ENCODE results near the gene MAP3K3.

MAP3K3 gene

GRCh38 chr17:63676584-63676983 lies 54.4 kb downstream of the MAP3K3 start:
- no peaks in the 10 kb centered on the region for H3K27me3 ChIP-seq (ENCODE audit: control insufficient read depth, insufficient read depth, low read length)
- no peaks in the 10 kb centered on the region for H3K9me3 ChIP-seq (ENCODE audit: control insufficient read depth, insufficient read depth, low read length)
- WGBS (ENCODE audit: insufficient coverage, insufficient read length), result no CpG with 5 or more reads among the region's 3 CpGs
- H3K27ac ChIP-seq (ENCODE audit: low read length), result no peak overlapping the region
- peaks cover 4% of the 10 kb centered on the region; the same call in 1 of the 2 replicates for H3K4me1 ChIP-seq (ENCODE audit: control insufficient read depth, insufficient read depth, low read length)
- no peak for DNase-seq (ENCODE audit: low read depth, low spot score)
- H3K4me3 ChIP-seq (ENCODE audit: low read length), result no peak overlapping the region
- no peaks in the 10 kb centered on the region for H3K36me3 ChIP-seq (ENCODE audit: control insufficient read depth, insufficient read depth, low read length)

- WGBS (ENCODE audit: insufficient coverage, insufficient read length), result no CpG with 5 or more reads among the region's 5 CpGs
- Histone ChIP-seq H3K27me3 (ENCODE audit: control insufficient read depth, insufficient read depth, low read length) (no peaks in the 10 kb centered on the region), H3K4me1 (ENCODE audit: control insufficient read depth, insufficient read depth, low read length) (peaks cover 4% of the 10 kb centered on the region; the same call in 1 of the 2 replicates), H3K36me3 (ENCODE audit: control insufficient read depth, insufficient read depth, low read length) (no peaks in the 10 kb centered on the region), H3K27ac (ENCODE audit: low read length) (no peak overlapping the region), H3K9me3 (ENCODE audit: control insufficient read depth, insufficient read depth, low read length) (no peaks in the 10 kb centered on the region), H3K4me3 (ENCODE audit: low read length) (no peak overlapping the region)
- DNase-seq (ENCODE audit: low read depth, low spot score), result no peak
Measured at GRCh38 chr17:63679214-63679613, 57.0 kb downstream of the MAP3K3 start.

- no peak for DNase-seq (ENCODE audit: low read depth, low spot score)
- H3K4me1 ChIP-seq (ENCODE audit: control insufficient read depth, insufficient read depth, low read length), result no peaks in the 10 kb centered on the region; the same call in 1 of the 2 replicates
- H3K36me3 ChIP-seq (ENCODE audit: control insufficient read depth, insufficient read depth, low read length), result no peaks in the 10 kb centered on the region
- H3K27me3 ChIP-seq (ENCODE audit: control insufficient read depth, insufficient read depth, low read length), result no peaks in the 10 kb centered on the region
- no peak overlapping the region for H3K4me3 ChIP-seq (ENCODE audit: low read length)
- no peaks in the 10 kb centered on the region for H3K9me3 ChIP-seq (ENCODE audit: control insufficient read depth, insufficient read depth, low read length)
- WGBS (ENCODE audit: insufficient coverage, insufficient read length), result no CpG with 5 or more reads among the region's 1 CpG
- no peak overlapping the region for H3K27ac ChIP-seq (ENCODE audit: low read length)
Measured at GRCh38 chr17:63680700-63681099, 58.5 kb downstream of the MAP3K3 start.

- Histone ChIP-seq H3K27ac (ENCODE audit: low read length) (no peak overlapping the region), H3K27me3 (ENCODE audit: control insufficient read depth, insufficient read depth, low read length) (no peaks in the 10 kb centered on the region), H3K4me1 (ENCODE audit: control insufficient read depth, insufficient read depth, low read length) (no peaks in the 10 kb centered on the region), H3K9me3 (ENCODE audit: control insufficient read depth, insufficient read depth, low read length) (no peaks in the 10 kb centered on the region), H3K4me3 (ENCODE audit: low read length) (no peak overlapping the region), H3K36me3 (ENCODE audit: control insufficient read depth, insufficient read depth, low read length) (no peaks in the 10 kb centered on the region)
- DNase-seq (ENCODE audit: low read depth, low spot score), result no peak
- no CpG with 5 or more reads among the region's 8 CpGs for WGBS (ENCODE audit: insufficient coverage, insufficient read length)
Measured at GRCh38 chr17:63681530-63681929, 59.3 kb downstream of the MAP3K3 start.

GRCh38 chr17:63682441-63682840 lies 60.2 kb downstream of the MAP3K3 start:
- Histone ChIP-seq H3K4me3 (ENCODE audit: low read length) (no peak overlapping the region), H3K27ac (ENCODE audit: low read length) (no peak overlapping the region), H3K4me1 (ENCODE audit: control insufficient read depth, insufficient read depth, low read length) (no peaks in the 10 kb centered on the region), H3K9me3 (ENCODE audit: control insufficient read depth, insufficient read depth, low read length) (no peaks in the 10 kb centered on the region), H3K27me3 (ENCODE audit: control insufficient read depth, insufficient read depth, low read length) (no peaks in the 10 kb centered on the region), H3K36me3 (ENCODE audit: control insufficient read depth, insufficient read depth, low read length) (no peaks in the 10 kb centered on the region)
- WGBS (ENCODE audit: insufficient coverage, insufficient read length), result no CpG with 5 or more reads among the region's 1 CpG
- no peak for DNase-seq (ENCODE audit: low read depth, low spot score)

GRCh38 chr17:63682981-63683380 lies 60.8 kb downstream of the MAP3K3 start:
- H3K27ac ChIP-seq (ENCODE audit: low read length), result no peak overlapping the region
- no peaks in the 10 kb centered on the region for H3K36me3 ChIP-seq (ENCODE audit: control insufficient read depth, insufficient read depth, low read length)
- no peaks in the 10 kb centered on the region for H3K4me1 ChIP-seq (ENCODE audit: control insufficient read depth, insufficient read depth, low read length)
- no peak overlapping the region for H3K4me3 ChIP-seq (ENCODE audit: low read length)
- no peaks in the 10 kb centered on the region for H3K9me3 ChIP-seq (ENCODE audit: control insufficient read depth, insufficient read depth, low read length)
- DNase-seq (ENCODE audit: low read depth, low spot score), result no peak
- no peaks in the 10 kb centered on the region for H3K27me3 ChIP-seq (ENCODE audit: control insufficient read depth, insufficient read depth, low read length)

- no peak for DNase-seq (ENCODE audit: low read depth, low spot score)
- Histone ChIP-seq H3K9me3 (ENCODE audit: control insufficient read depth, insufficient read depth, low read length) (no peaks in the 10 kb centered on the region), H3K4me3 (ENCODE audit: low read length) (no peak overlapping the region), H3K27ac (ENCODE audit: low read length) (no peak overlapping the region), H3K4me1 (ENCODE audit: control insufficient read depth, insufficient read depth, low read length) (no peaks in the 10 kb centered on the region), H3K27me3 (ENCODE audit: control insufficient read depth, insufficient read depth, low read length) (no peaks in the 10 kb centered on the region), H3K36me3 (ENCODE audit: control insufficient read depth, insufficient read depth, low read length) (peaks cover 9% of the 10 kb centered on the region; the same call in 1 of the 2 replicates)
- no CpG with 5 or more reads among the region's 2 CpGs for WGBS (ENCODE audit: insufficient coverage, insufficient read length)
Measured at GRCh38 chr17:63685041-63685440, 62.8 kb downstream of the MAP3K3 start.

GRCh38 chr17:63685578-63685977 lies 63.4 kb downstream of the MAP3K3 start:
- Histone ChIP-seq H3K27me3 (ENCODE audit: control insufficient read depth, insufficient read depth, low read length) (no peaks in the 10 kb centered on the region), H3K9me3 (ENCODE audit: control insufficient read depth, insufficient read depth, low read length) (no peaks in the 10 kb centered on the region), H3K36me3 (ENCODE audit: control insufficient read depth, insufficient read depth, low read length) (peaks cover 12% of the 10 kb centered on the region; the same call in 1 of the 2 replicates), H3K27ac (ENCODE audit: low read length) (no peak overlapping the region), H3K4me1 (ENCODE audit: control insufficient read depth, insufficient read depth, low read length) (no peaks in the 10 kb centered on the region), H3K4me3 (ENCODE audit: low read length) (no peak overlapping the region)
- DNase-seq (ENCODE audit: low read depth, low spot score), result no peak
- no CpG with 5 or more reads among the region's 3 CpGs for WGBS (ENCODE audit: insufficient coverage, insufficient read length)

- no peak overlapping the region for H3K4me3 ChIP-seq (ENCODE audit: low read length)
- no CpG with 5 or more reads among the region's 3 CpGs for WGBS (ENCODE audit: insufficient coverage, insufficient read length)
- peaks cover 12% of the 10 kb centered on the region; the same call in 1 of the 2 replicates for H3K36me3 ChIP-seq (ENCODE audit: control insufficient read depth, insufficient read depth, low read length)
- no peaks in the 10 kb centered on the region for H3K4me1 ChIP-seq (ENCODE audit: control insufficient read depth, insufficient read depth, low read length)
- H3K27ac ChIP-seq (ENCODE audit: low read length), result no peak overlapping the region
- no peaks in the 10 kb centered on the region for H3K9me3 ChIP-seq (ENCODE audit: control insufficient read depth, insufficient read depth, low read length)
- no peaks in the 10 kb centered on the region for H3K27me3 ChIP-seq (ENCODE audit: control insufficient read depth, insufficient read depth, low read length)
- DNase-seq (ENCODE audit: low read depth, low spot score), result no peak
Measured at GRCh38 chr17:63686138-63686685, 64.0 kb downstream of the MAP3K3 start.

GRCh38 chr17:63688396-63689020 lies 66.3 kb downstream of the MAP3K3 start:
- WGBS (ENCODE audit: insufficient coverage, insufficient read length), result no CpG with 5 or more reads among the region's 12 CpGs
- H3K9me3 ChIP-seq (ENCODE audit: control insufficient read depth, insufficient read depth, low read length), result no peaks in the 10 kb centered on the region
- H3K4me1 ChIP-seq (ENCODE audit: control insufficient read depth, insufficient read depth, low read length), result no peaks in the 10 kb centered on the region
- H3K4me3 ChIP-seq (ENCODE audit: low read length), result no peak overlapping the region
- no peak overlapping the region for H3K27ac ChIP-seq (ENCODE audit: low read length)
- H3K36me3 ChIP-seq (ENCODE audit: control insufficient read depth, insufficient read depth, low read length), result peaks cover 12% of the 10 kb centered on the region; the same call in 1 of the 2 replicates
- no peaks in the 10 kb centered on the region for H3K27me3 ChIP-seq (ENCODE audit: control insufficient read depth, insufficient read depth, low read length)
- no peak for DNase-seq (ENCODE audit: low read depth, low spot score)

GRCh38 chr17:63689479-63689878 lies 67.3 kb downstream of the MAP3K3 start:
- H3K36me3 ChIP-seq (ENCODE audit: control insufficient read depth, insufficient read depth, low read length), result peaks cover 14% of the 10 kb centered on the region; the same call in 1 of the 2 replicates
- no peaks in the 10 kb centered on the region for H3K27me3 ChIP-seq (ENCODE audit: control insufficient read depth, insufficient read depth, low read length)
- no peak for DNase-seq (ENCODE audit: low read depth, low spot score)
- H3K4me1 ChIP-seq (ENCODE audit: control insufficient read depth, insufficient read depth, low read length), result no peaks in the 10 kb centered on the region
- WGBS (ENCODE audit: insufficient coverage, insufficient read length), result no CpG with 5 or more reads among the region's 14 CpGs
- no peak overlapping the region for H3K4me3 ChIP-seq (ENCODE audit: low read length)
- H3K27ac ChIP-seq (ENCODE audit: low read length), result no peak overlapping the region
- H3K9me3 ChIP-seq (ENCODE audit: control insufficient read depth, insufficient read depth, low read length), result no peaks in the 10 kb centered on the region

All from iPS DF 6.9 (cell line).